Stomach (tissue), 9 donors: ENCODE results near the gene PMFBP1. TPM values are rescaled to one million over a fixed set of nuclear protein-coding genes. Genes with fewer than 3 reads are reported as not detected.

Experiments used
- DNase-seq, 2 donors: peaks; one replicate each; pipeline versions ENCODE4 v3.0.0 to v3.0.0-alpha.2; 2013 to 2019
- H3K27ac ChIP-seq, 5 donors: fragments of 200-600 bp in 4 of 5; sonication (generic) in 4 of 5; one replicate each; pipeline ENCODE4 v1.5.1; 2013 to 2019; ENCODE audit warnings: mild to moderate bottlenecking in 1 of 5, moderate library complexity in 1 of 5
- H3K27me3 ChIP-seq, 3 donors: fragments of 200-600 bp; sonication (generic); one replicate each; pipeline ENCODE4 v1.5.1; 2017 to 2019; ENCODE audit warnings: mixed run types in 1 of 3
- H3K36me3 ChIP-seq, 4 donors: fragments of 200-600 bp; sonication (generic); 1 replicate in 3 of 4; 2 replicates in 1 of 4; pipeline ENCODE4 v1.5.1; 2016 to 2019
- H3K4me1 ChIP-seq, 4 donors: fragments of 200-600 bp; sonication (generic); one replicate each; pipeline ENCODE4 v1.5.1; 2016 to 2019
- H3K4me3 ChIP-seq, 4 donors: fragments of 200-600 bp; sonication (generic) in 3 of 4; one replicate each; pipeline ENCODE4 v1.5.1; 2016 to 2019; ENCODE audit warnings: mild to moderate bottlenecking in 1 of 4
- H3K9me3 ChIP-seq, 4 donors: fragments of 200-600 bp; sonication (generic); one replicate each; pipeline ENCODE4 v1.5.1; 2016 to 2019
- CTCF ChIP-seq, 7 experiments: fragments of 450-650 bp in 4 of 7; fragments of 200-600 bp in 3 of 7; sonication (generic) in 3 of 7; IDR thresholded peaks; one replicate each; pipeline ENCODE4 v1.5.1; 2016 to 2019; ENCODE audit warnings: antibody characterized with exemption in 7 of 7, control low read depth in 2 of 7, mild to moderate bottlenecking in 1 of 7
- EP300 ChIP-seq: sonication (generic); formaldehyde crosslinking; IDR thresholded peaks from one replicate; pipeline ENCODE4 v1.6.1; 2017; ENCODE audit warnings: antibody characterized with exemption
- POLR2A ChIP-seq, 4 donors: fragments of 450-650 bp; IDR thresholded peaks; one replicate each; pipeline ENCODE4 v1.6.1; 2016; ENCODE audit warnings: antibody characterized with exemption in 4 of 4, control low read depth in 2 of 4, mild to moderate bottlenecking in 1 of 4, moderate library complexity in 1 of 4
- POLR2AphosphoS5 ChIP-seq, 3 donors: sonication (generic); formaldehyde crosslinking; IDR thresholded peaks; one replicate each; pipeline ENCODE4 v1.6.1; 2016; ENCODE audit warnings: antibody characterized with exemption in 3 of 3
- WGBS, 5 donors: extraction: QIAGEN DNeasy Blood & Tissue Kit in 3 of 5; methylation state at CpG; one replicate each; pipeline versions ENCODE4 v1.1.5 to v1.1.7; 2013 to 2018; 5-methylcytosine and 5-hydroxymethylcytosine counted together
- intact Hi-C: fragments of 100-400 bp; cut with DNase I; formaldehyde crosslinking; loops from one replicate; pipeline ENCODE4 v1.15.1; 2023; ENCODE audit warnings: low total_unique reads
- polyA plus RNA-seq, 3 donors: library from polyadenylated mRNA; stranded (reverse); fragments of 200-250 nt; gene quantifications; one replicate each; pipeline ENCODE4 v1.2.3, GENCODE V29; 2013
- total RNA-seq, 5 donors: library from RNA; depleted of rRNA; stranded (reverse); fragments of >200 nt; gene quantifications; one replicate each; pipeline versions ENCODE4 v1.1.0 to v1.2.3, GENCODE V29; 2014 to 2016
- donor health status: healthy with polysubstance abuse.
- donor health status: Bipolar disorder and iron deficiency.
- donor health status: healthy.

PMFBP1 gene
- total and polyA plus RNA-seq, 8 donors, result 0.29 to 9.8 (median 0.92) TPM; not detected in 1

- peaks cover 0 to 4% (median 0%) of the 10 kb centered on the region in 4 donors for H3K9me3 ChIP-seq
- intact Hi-C loops, result no loop called here
- H3K4me3 ChIP-seq, result no peak overlapping the region
- no peak for DNase-seq
- H3K27me3 ChIP-seq, result no peaks in the 10 kb centered on the region
- H3K4me1 ChIP-seq, result no peaks in the 10 kb centered on the region
- no peaks in the 10 kb centered on the region for H3K36me3 ChIP-seq
- no peak overlapping the region for H3K27ac ChIP-seq
- TF ChIP-seq CTCF (IDR thresholded peaks at IDR 0.05), result no peak
- TF ChIP-seq POLR2AphosphoS5 (IDR thresholded peaks at IDR 0.05), result no peak
- TF ChIP-seq POLR2A (IDR thresholded peaks at IDR 0.05), result no peak
- TF ChIP-seq EP300, result no peak
- 70 to 85% (median 72%) methylated on average over 3 of the region's 3 CpGs for WGBS, 5 donors
Measured at GRCh38 chr16:72210072-72210471, 38.1 kb upstream of the PMFBP1 start.

- Histone ChIP-seq H3K9me3 (no peaks in the 10 kb centered on the region), H3K36me3 (no peaks in the 10 kb centered on the region), H3K4me1 (peaks cover 0 to 8% (median 2%) of the 10 kb centered on the region in 4 donors), H3K27ac (no peak overlapping the region), H3K27me3 (no peaks in the 10 kb centered on the region), H3K4me3 (no peak overlapping the region)
- intact Hi-C loops, result no loop called here
- no peak for DNase-seq
- TF ChIP-seq EP300 (no peak), POLR2AphosphoS5 (IDR thresholded peaks at IDR 0.05) (no peak), POLR2A (IDR thresholded peaks at IDR 0.05) (no peak), CTCF (IDR thresholded peaks at IDR 0.05) (no peak)
- WGBS, 5 donors, result 78 to 93% (median 83%) methylated on average over 2 to 3 of the region's 3 CpGs
Measured at GRCh38 chr16:72206299-72206698, 34.3 kb upstream of the PMFBP1 start.

DNA sequence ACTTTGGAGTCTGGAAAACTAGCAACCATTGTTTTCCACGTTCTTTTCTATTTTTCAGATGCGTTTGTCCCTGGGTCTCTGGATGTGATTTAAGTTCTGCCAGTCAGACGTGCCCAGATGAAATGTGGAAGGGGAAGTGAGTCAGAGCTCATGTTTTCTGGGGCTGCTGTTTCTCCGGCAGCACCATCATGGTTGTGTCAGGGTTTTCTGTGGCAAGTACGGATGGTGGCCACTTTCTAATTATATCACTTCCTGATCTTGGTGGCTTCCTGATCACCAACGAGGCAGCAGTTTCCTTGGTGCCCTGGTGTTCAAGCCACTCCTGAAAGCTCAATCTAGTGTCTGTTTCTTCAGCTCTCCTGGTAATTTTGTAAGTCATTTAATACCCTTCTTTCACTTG lies 31.4 kb upstream of the PMFBP1 start:
- no peak for DNase-seq
- 46 to 66% (median 59%) methylated on average over 6 of the region's 6 CpGs for WGBS, 5 donors

DNA sequence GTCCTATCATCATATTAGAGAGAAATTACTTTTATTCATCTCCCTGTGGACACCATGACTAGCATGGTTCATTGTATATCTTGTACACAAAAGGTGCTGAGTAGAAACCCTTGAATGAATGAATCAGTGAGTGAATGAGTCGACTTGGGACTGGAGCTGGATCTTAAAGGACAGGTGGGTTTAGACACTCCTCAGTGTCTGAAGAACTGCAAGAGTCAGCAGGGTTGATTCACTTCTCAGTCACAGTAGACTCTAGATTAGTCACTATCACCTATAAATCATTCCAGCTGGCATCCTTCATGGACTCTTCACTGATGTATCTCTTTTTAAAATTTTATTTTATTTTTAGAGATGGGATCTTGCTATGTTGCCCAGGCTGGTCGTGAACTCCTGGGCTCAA lies 30.1 kb upstream of the PMFBP1 start:
- H3K27ac ChIP-seq, result peak overlapping the region in 2 of 5 donors; percentile 73 to 76
- intact Hi-C loops, result no loop called here
- no peaks in the 10 kb centered on the region for H3K9me3 ChIP-seq
- no peak for TF ChIP-seq EP300
- TF ChIP-seq POLR2A (IDR thresholded peaks at IDR 0.05), result no peak
- no peaks in the 10 kb centered on the region for H3K27me3 ChIP-seq
- no peak overlapping the region for H3K4me3 ChIP-seq
- peaks cover 0 to 8% (median 2%) of the 10 kb centered on the region in 4 donors for H3K4me1 ChIP-seq
- 58 to 78% (median 69%) methylated on average over 2 of the region's 2 CpGs for WGBS, 5 donors
- H3K36me3 ChIP-seq, result no peaks in the 10 kb centered on the region
- no peak for DNase-seq

More for the DNA sequence above, 31.4 kb upstream of the PMFBP1 start:
- intact Hi-C loops, result no loop called here
- Histone ChIP-seq H3K4me1 (peaks cover 0 to 8% (median 2%) of the 10 kb centered on the region in 4 donors), H3K36me3 (no peaks in the 10 kb centered on the region), H3K27me3 (no peaks in the 10 kb centered on the region), H3K27ac (peak overlapping the region in 4 of 5 donors; percentile 35 to 76 (median 61)), H3K4me3 (no peak overlapping the region), H3K9me3 (no peaks in the 10 kb centered on the region)
- TF ChIP-seq CTCF (IDR thresholded peaks at IDR 0.05), result no peak
- TF ChIP-seq POLR2AphosphoS5 (IDR thresholded peaks at IDR 0.05), result no peak
- TF ChIP-seq EP300, result no peak
- no peak for TF ChIP-seq POLR2A (IDR thresholded peaks at IDR 0.05)

GRCh38 chr16:72201387-72201786 lies 29.4 kb upstream of the PMFBP1 start:
- Histone ChIP-seq H3K27ac (no peak overlapping the region), H3K4me1 (peaks cover 0 to 8% (median 2%) of the 10 kb centered on the region in 4 donors), H3K9me3 (no peaks in the 10 kb centered on the region), H3K4me3 (no peak overlapping the region), H3K36me3 (no peaks in the 10 kb centered on the region), H3K27me3 (no peaks in the 10 kb centered on the region)
- intact Hi-C loops, result no loop called here
- 23 to 67% (median 49%) methylated on average over 2 of the region's 2 CpGs for WGBS, 5 donors
- DNase-seq, result no peak
- no peak for TF ChIP-seq CTCF (IDR thresholded peaks at IDR 0.05)
- no peak for TF ChIP-seq POLR2A (IDR thresholded peaks at IDR 0.05)
- no peak for TF ChIP-seq POLR2AphosphoS5 (IDR thresholded peaks at IDR 0.05)
- no peak for TF ChIP-seq EP300
